Prostate gland (tissue), 2 donors: Measurements from ENCODE around the gene TRIO.

ENCODE experiments used
- POLR2A ChIP-seq: fragments of 450-650 bp; IDR thresholded peaks from one replicate; pipeline ENCODE4 v1.6.1; 2016; ENCODE audit warnings: antibody characterized with exemption, mild to moderate bottlenecking
- POLR2AphosphoS5 ChIP-seq: sonication (generic); formaldehyde crosslinking; IDR thresholded peaks from one replicate; pipeline ENCODE4 v1.6.1; 2017; ENCODE audit warnings: antibody characterized with exemption
- TF ChIP-seq, protein P1 (sequence below), 4 experiments: fragments of 200-600 bp in 2 of 4; fragments of 450-650 bp in 2 of 4; sonication (generic) in 2 of 4; IDR thresholded peaks; 1 replicate in 3 of 4; 2 replicates in 1 of 4; pipeline ENCODE4 v1.5.1; 2016 to 2019; ENCODE audit warnings: antibody characterized with exemption in 4 of 4, mild to moderate bottlenecking in 2 of 4, moderate library complexity in 2 of 4

- TF ChIP-seq, protein P1, sequence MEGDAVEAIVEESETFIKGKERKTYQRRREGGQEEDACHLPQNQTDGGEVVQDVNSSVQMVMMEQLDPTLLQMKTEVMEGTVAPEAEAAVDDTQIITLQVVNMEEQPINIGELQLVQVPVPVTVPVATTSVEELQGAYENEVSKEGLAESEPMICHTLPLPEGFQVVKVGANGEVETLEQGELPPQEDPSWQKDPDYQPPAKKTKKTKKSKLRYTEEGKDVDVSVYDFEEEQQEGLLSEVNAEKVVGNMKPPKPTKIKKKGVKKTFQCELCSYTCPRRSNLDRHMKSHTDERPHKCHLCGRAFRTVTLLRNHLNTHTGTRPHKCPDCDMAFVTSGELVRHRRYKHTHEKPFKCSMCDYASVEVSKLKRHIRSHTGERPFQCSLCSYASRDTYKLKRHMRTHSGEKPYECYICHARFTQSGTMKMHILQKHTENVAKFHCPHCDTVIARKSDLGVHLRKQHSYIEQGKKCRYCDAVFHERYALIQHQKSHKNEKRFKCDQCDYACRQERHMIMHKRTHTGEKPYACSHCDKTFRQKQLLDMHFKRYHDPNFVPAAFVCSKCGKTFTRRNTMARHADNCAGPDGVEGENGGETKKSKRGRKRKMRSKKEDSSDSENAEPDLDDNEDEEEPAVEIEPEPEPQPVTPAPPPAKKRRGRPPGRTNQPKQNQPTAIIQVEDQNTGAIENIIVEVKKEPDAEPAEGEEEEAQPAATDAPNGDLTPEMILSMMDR (IDR thresholded peaks at IDR 0.05) = no peak
- no peak for TF ChIP-seq POLR2A
- TF ChIP-seq POLR2AphosphoS5 = no peak
Observed at GRCh38 chr5:14467886-14468285, 324.7 kb downstream of the TRIO start.
